Measurements from ENCODE around the gene TBC1D22B. TPM values are rescaled to one million over a fixed set of nuclear protein-coding genes. Genes with fewer than 3 reads are reported as not detected.

The TBC1D22B gene
- total RNA-seq, result 9.0 and 9.6 TPM in 2 replicates

DNA sequence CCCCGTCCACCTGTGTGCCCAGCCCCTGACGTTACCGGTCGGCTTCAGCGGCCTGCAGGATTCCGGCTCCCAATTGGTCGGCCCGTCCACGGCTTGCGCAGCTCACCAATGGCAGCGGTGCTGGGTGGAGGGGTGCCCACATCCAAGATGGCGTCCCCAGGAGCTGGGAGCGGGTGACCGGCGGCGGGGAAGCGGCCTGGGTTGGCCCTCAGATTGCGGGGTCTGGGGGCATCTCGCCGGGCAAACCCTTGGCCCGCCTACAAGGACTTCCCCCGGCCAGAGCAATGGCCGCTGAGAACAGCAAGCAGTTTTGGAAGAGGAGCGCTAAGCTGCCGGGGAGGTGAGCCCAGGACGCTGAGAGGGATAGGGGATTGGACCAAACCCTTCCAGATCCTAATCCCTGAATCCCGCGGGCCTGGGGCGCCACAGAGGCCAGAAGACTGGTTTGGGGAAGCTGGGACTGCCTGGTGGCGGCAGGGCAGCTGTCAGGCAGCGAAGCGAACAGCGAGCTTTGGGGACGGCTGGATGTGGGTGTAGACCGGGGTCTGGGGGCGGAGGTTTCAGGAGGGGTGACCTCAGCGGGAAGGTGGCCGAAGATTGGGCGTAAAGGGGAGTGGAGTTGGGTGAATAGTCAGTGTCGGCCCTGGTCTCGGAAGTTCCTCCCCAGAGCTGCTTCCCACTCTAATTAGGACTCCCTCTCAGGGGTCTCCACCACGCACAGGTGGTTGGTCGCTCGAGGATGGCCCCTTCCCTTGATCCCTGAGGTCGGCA lies at the start of gene TBC1D22B, which contains the start of gene TMEM217:
TBC1D22B (plus strand) TSS at position 139 of the 771 bp plus-strand sequence; CDS start at position 285, 146 bp downstream.
TMEM217 (minus strand) TSS at position 511 of the 771 bp plus-strand sequence. CDS start 39,114 bp downstream, outside the sequence.

DNA sequence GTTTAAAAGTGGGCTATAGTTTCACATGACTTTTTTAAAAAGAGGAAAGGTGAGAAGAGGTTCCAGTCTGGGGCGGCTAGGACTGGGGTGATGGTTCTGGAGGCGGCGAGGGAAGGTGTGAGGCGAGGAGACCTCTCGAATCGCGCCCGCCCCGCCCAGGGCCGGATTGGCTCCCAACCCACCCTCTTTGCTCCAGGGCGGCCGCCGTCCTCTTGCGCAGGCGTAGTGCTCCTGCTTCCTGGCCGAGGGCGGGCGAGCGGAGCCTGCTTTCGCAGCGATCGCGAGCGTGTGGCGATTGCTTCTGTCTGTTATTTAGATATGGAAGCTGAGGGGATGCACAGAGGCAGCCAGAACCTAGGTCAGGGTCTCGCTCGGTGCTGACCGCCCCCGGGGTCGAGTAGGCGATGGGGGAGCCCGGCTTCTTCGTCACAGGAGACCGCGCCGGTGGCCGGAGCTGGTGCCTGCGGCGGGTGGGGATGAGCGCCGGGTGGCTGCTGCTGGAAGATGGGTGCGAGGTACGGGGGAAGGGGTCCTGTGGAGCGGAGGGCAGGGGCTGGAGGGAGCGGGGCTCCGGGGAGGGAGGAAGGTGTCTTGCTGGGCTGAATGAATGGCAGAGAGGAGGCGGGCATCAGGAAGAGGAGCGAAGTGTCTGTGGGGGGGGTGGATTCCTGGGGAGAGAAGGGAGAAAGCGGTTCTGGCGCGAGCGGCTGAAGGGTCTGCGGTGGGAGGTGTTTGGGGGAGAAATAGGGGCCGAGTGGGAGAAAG lies 96.4 kb downstream of the TBC1D22B start, which contains the start of gene RNF8:
RNF8 (plus strand) TSS at position 223 of the 765 bp plus-strand sequence; CDS start at position 405, 182 bp downstream.

Small RNAs within 50 kb of the gene (small RNA-seq; reads per million reads assigned to genes)
- not detected for gene AL096712.1 (ENCODE audit: low replicate concordance)
- not detected for gene RN7SL273P (ENCODE audit: low replicate concordance)

Other genes starting within 250 kb of the TBC1D22B start
- gene PIM1, start 87.6 kb upstream of the TBC1D22B start, total RNA-seq, result 8.9 and 28.2 TPM in 2 replicates
- 2.8 and 2.9 TPM in 2 replicates for gene TMEM217, start 372 bp downstream of the TBC1D22B start, total RNA-seq
- gene RNF8, start 96.2 kb downstream of the TBC1D22B start, total RNA-seq, result 16.2 TPM in 2 replicates
- 38.2 and 39.0 TPM in 2 replicates for gene CMTR1, start 175.4 kb downstream of the TBC1D22B start, total RNA-seq
- gene CCDC167, start 242.1 kb downstream of the TBC1D22B start, total RNA-seq, result 18.9 and 31.1 TPM in 2 replicates